ENCODE results near the gene COQ7.

DNA sequence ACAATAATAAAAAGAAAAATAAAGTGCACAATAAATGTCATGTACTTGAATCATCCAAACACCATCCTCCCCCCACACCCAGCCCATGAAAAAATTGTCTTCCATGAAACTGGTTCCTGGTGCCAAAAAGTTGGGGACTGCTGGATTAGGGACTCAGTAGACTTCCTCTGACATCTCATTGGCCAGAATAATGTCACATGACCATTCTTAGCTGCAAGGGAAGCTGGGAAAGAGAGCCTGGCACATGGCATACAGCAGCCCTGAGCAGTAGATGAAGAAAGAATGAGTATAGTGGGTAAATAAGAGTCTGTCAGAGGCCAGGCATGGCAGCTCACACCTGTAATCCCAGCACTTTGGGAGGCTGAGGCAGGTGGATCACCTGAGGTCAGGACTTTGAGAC, 58.9 kb downstream of the COQ7 start:
- TF ChIP-seq, protein P1, sequence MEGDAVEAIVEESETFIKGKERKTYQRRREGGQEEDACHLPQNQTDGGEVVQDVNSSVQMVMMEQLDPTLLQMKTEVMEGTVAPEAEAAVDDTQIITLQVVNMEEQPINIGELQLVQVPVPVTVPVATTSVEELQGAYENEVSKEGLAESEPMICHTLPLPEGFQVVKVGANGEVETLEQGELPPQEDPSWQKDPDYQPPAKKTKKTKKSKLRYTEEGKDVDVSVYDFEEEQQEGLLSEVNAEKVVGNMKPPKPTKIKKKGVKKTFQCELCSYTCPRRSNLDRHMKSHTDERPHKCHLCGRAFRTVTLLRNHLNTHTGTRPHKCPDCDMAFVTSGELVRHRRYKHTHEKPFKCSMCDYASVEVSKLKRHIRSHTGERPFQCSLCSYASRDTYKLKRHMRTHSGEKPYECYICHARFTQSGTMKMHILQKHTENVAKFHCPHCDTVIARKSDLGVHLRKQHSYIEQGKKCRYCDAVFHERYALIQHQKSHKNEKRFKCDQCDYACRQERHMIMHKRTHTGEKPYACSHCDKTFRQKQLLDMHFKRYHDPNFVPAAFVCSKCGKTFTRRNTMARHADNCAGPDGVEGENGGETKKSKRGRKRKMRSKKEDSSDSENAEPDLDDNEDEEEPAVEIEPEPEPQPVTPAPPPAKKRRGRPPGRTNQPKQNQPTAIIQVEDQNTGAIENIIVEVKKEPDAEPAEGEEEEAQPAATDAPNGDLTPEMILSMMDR (conservative IDR thresholded peaks at IDR 0.05; ENCODE audit: low read length) = no peak
- TF ChIP-seq EZH2phosphoT487 (IDR thresholded peaks at IDR 0.05; ENCODE audit: borderline replicate concordance, low read depth, low read length) = no peak

Data from OCI-LY7 (cell line).